Liver (tissue), 9 donors: ENCODE measurements around the gene CNNM2. TPM values are rescaled to one million over a fixed set of nuclear protein-coding genes. Genes with fewer than 3 reads are reported as not detected.
"Not testable (repeated sequence)": the region's sequence is repeated elsewhere in the genome, so short reads cannot be mapped to it uniquely, and the experiment has no call there.

ENCODE experiments used
- DNase-seq: peaks from one replicate; pipeline ENCODE4 v3.0.0-alpha.2; 2017; ENCODE audit warnings: low spot score
- H3K27ac ChIP-seq, 2 donors: one replicate each; pipeline ENCODE4 v1.7.0; 2013; ENCODE audit warnings: inconsistent platforms in 2 of 2, low read length in 2 of 2, control low read depth in 1 of 2, low read depth in 1 of 2, mild to moderate bottlenecking in 1 of 2
- H3K27me3 ChIP-seq, 4 donors: one replicate each; pipeline versions ENCODE4 v1.6.1 to v1.7.0; 2013; ENCODE audit warnings: low read length in 3 of 4, inconsistent platforms in 1 of 4, mild to moderate bottlenecking in 1 of 4, moderate library complexity in 1 of 4; ENCODE audit not compliant: control insufficient read depth in 4 of 4, insufficient read depth in 4 of 4
- H3K36me3 ChIP-seq, 4 donors: one replicate each; pipeline versions ENCODE4 v1.6.1 to v1.7.0; 2013; ENCODE audit warnings: low read length in 3 of 4, mild to moderate bottlenecking in 3 of 4, low read depth in 1 of 4, moderate library complexity in 1 of 4; ENCODE audit not compliant: control insufficient read depth in 4 of 4, insufficient read depth in 3 of 4
- H3K4me1 ChIP-seq, 4 donors: one replicate each; pipeline versions ENCODE4 v1.6.1 to v1.7.0; 2013; ENCODE audit warnings: low read length in 3 of 4, mild to moderate bottlenecking in 3 of 4, moderate library complexity in 1 of 4; ENCODE audit not compliant: control insufficient read depth in 4 of 4, insufficient read depth in 4 of 4
- H3K4me3 ChIP-seq, 3 donors: one replicate each; pipeline versions ENCODE4 v1.6.1 to v1.7.0; 2013; ENCODE audit warnings: low read length in 3 of 3, control low read depth in 1 of 3, low read depth in 1 of 3, mild to moderate bottlenecking in 1 of 3
- H3K9ac ChIP-seq, 2 donors: one replicate each; pipeline ENCODE4 v1.7.0; 2013; ENCODE audit warnings: low read length in 2 of 2, mild to moderate bottlenecking in 2 of 2, moderate library complexity in 2 of 2, control low read depth in 1 of 2, low read depth in 1 of 2
- H3K9me3 ChIP-seq, 4 donors: one replicate each; pipeline versions ENCODE4 v1.6.1 to v1.7.0; 2013; ENCODE audit warnings: low read length in 3 of 4; ENCODE audit not compliant: control insufficient read depth in 4 of 4
- CTCF ChIP-seq: fragments of 150-350 bp; IDR thresholded peaks from 2 replicates; pipeline ENCODE4 v1.5.1; 2017; ENCODE audit warnings: improper control_type of control experiment, low read depth, low read length; ENCODE audit not compliant: missing input control
- FOXA1 ChIP-seq: IDR thresholded peaks from 2 replicates; pipeline ENCODE4 v1.6.1; 2016; ENCODE audit warnings: antibody characterized with exemption
- FOXA2 ChIP-seq: IDR thresholded peaks from 2 replicates; pipeline ENCODE4 v1.6.1; 2016; ENCODE audit warnings: antibody characterized with exemption
- HNF4A ChIP-seq, 2 donors: conservative IDR thresholded peaks; 2 replicates each; pipeline ENCODE4 v1.6.1; 2016; ENCODE audit warnings: antibody characterized with exemption in 2 of 2, mild to moderate bottlenecking in 2 of 2
- HNF4G ChIP-seq: IDR thresholded peaks from 2 replicates; pipeline ENCODE4 v1.6.1; 2016; ENCODE audit warnings: antibody characterized with exemption
- JUND ChIP-seq, 2 donors: IDR thresholded peaks; 2 replicates each; pipeline ENCODE4 v1.6.1; 2016; ENCODE audit warnings: antibody characterized with exemption in 2 of 2
- NR2F2 ChIP-seq: IDR thresholded peaks from 2 replicates; pipeline ENCODE4 v1.6.1; 2016; ENCODE audit warnings: antibody characterized with exemption
- RAD21 ChIP-seq, 2 donors: IDR thresholded peaks; 2 replicates each; pipeline ENCODE4 v1.6.1; 2016; ENCODE audit warnings: antibody characterized with exemption in 2 of 2, mild to moderate bottlenecking in 2 of 2
- YY1 ChIP-seq: IDR thresholded peaks from 2 replicates; pipeline ENCODE4 v1.6.1; 2016; ENCODE audit warnings: antibody characterized with exemption, mild to moderate bottlenecking
- WGBS: extraction: QIAGEN DNeasy Blood & Tissue Kit; methylation state at CpG from one replicate; pipeline ENCODE4 v1.1.7; 2013; 5-methylcytosine and 5-hydroxymethylcytosine counted together
- polyA plus RNA-seq, 2 donors: library from polyadenylated mRNA; stranded (reverse) in 1 of 2; unstranded in 1 of 2; fragments of 200-250 nt in 1 of 2; fragments of >200 nt in 1 of 2; fragmentation: Nextera tagmentation in 1 of 2; extraction: Ambion mirVana in 1 of 2; gene quantifications; one replicate each; pipeline versions ENCODE4 v1.2.1 to v1.2.3, GENCODE V29; 2013 to 2015
- total RNA-seq, 2 donors: library from RNA; depleted of rRNA; stranded (reverse); fragments of >200 nt; gene quantifications; one replicate each; pipeline ENCODE4 v1.2.3, GENCODE V29; 2014
- donor health status: healthy.
- donor health status: healthy.
- donor health status: healthy.
- donor health status: healthy.
- donor health status: healthy.

The CNNM2 gene
- total and polyA plus RNA-seq, 4 donors: 2.0 to 10.8 (median 6.9) TPM

GRCh38 chr10:103062854-103063590 is 144.9 kb downstream of the CNNM2 start:
- WGBS: 90% methylated on average over 15 of the region's 15 CpGs
- no peak overlapping the region for H3K27ac ChIP-seq
- no peaks in the 10 kb centered on the region for H3K9me3 ChIP-seq
- DNase-seq: no peak
- no peak overlapping the region for H3K4me3 ChIP-seq
- no peak overlapping the region for H3K9ac ChIP-seq
- H3K36me3 ChIP-seq: peaks cover 0 to 4% (median 0%) of the 10 kb centered on the region in 4 donors
- peak; percentile 33 to 56 for TF ChIP-seq RAD21 (IDR thresholded peaks at IDR 0.05)
- TF ChIP-seq HNF4A (conservative IDR thresholded peaks at IDR 0.05): no peak
- no peaks in the 10 kb centered on the region for H3K27me3 ChIP-seq
- no peaks in the 10 kb centered on the region for H3K4me1 ChIP-seq

GRCh38 chr10:103064956-103065355 is 146.9 kb downstream of the CNNM2 start:
- Histone ChIP-seq H3K9me3 (no peaks in the 10 kb centered on the region), H3K36me3 (peaks cover 0 to 7% (median 1%) of the 10 kb centered on the region in 4 donors), H3K27ac (no peak overlapping the region), H3K4me1 (no peaks in the 10 kb centered on the region), H3K4me3 (no peak overlapping the region), H3K27me3 (no peaks in the 10 kb centered on the region), H3K9ac (no peak overlapping the region)
- no peak for TF ChIP-seq HNF4A (conservative IDR thresholded peaks at IDR 0.05)
- 94% methylated on average over 4 of the region's 4 CpGs for whole genome bisulfite sequencing
- DNase-seq: no peak

- no peak overlapping the region for H3K9ac ChIP-seq
- no peak overlapping the region for H3K27ac ChIP-seq
- no peaks in the 10 kb centered on the region for H3K4me1 ChIP-seq
- no peaks in the 10 kb centered on the region for H3K9me3 ChIP-seq
- DNase-seq: no peak
- H3K36me3 ChIP-seq: peaks cover 0 to 7% (median 1%) of the 10 kb centered on the region in 4 donors
- no peak overlapping the region for H3K4me3 ChIP-seq
- 93% methylated on average over 16 of the region's 16 CpGs for WGBS
- TF ChIP-seq FOXA2: no peak
- TF ChIP-seq YY1: no peak
- TF ChIP-seq CTCF: no peak
- no peak for TF ChIP-seq HNF4A (conservative IDR thresholded peaks at IDR 0.05)
- no peak for TF ChIP-seq NR2F2
- no peak for TF ChIP-seq JUND (IDR thresholded peaks at IDR 0.05)
- no peak for TF ChIP-seq HNF4G
- TF ChIP-seq FOXA1: no peak
- no peaks in the 10 kb centered on the region for H3K27me3 ChIP-seq
These were observed 148.3 kb downstream of the CNNM2 start for GRCh38 chr10:103066141-103067098.

GRCh38 chr10:103067099-103067477 is 149.0 kb downstream of the CNNM2 start:
- H3K4me3 ChIP-seq, H3K27ac ChIP-seq, DNase-seq, H3K9ac ChIP-seq, H3K9me3 ChIP-seq, H3K4me1 ChIP-seq, H3K36me3 ChIP-seq, H3K27me3 ChIP-seq: not testable (repeated sequence)
- 97% methylated on average over 4 of the region's 4 CpGs for WGBS
